Measurements from ENCODE around the gene CASP10. TPM values are rescaled to one million over a fixed set of nuclear protein-coding genes. Genes with fewer than 3 reads are reported as not detected.
A peak's percentile ranks its signal among the peaks of the same experiment; 100 is the strongest.

Gene CASP10, protein sequence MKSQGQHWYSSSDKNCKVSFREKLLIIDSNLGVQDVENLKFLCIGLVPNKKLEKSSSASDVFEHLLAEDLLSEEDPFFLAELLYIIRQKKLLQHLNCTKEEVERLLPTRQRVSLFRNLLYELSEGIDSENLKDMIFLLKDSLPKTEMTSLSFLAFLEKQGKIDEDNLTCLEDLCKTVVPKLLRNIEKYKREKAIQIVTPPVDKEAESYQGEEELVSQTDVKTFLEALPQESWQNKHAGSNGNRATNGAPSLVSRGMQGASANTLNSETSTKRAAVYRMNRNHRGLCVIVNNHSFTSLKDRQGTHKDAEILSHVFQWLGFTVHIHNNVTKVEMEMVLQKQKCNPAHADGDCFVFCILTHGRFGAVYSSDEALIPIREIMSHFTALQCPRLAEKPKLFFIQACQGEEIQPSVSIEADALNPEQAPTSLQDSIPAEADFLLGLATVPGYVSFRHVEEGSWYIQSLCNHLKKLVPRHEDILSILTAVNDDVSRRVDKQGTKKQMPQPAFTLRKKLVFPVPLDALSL
- total RNA-seq = 1 to 10 TPM; 2.2 to 7.3 (median 4.3) TPM

DNA sequence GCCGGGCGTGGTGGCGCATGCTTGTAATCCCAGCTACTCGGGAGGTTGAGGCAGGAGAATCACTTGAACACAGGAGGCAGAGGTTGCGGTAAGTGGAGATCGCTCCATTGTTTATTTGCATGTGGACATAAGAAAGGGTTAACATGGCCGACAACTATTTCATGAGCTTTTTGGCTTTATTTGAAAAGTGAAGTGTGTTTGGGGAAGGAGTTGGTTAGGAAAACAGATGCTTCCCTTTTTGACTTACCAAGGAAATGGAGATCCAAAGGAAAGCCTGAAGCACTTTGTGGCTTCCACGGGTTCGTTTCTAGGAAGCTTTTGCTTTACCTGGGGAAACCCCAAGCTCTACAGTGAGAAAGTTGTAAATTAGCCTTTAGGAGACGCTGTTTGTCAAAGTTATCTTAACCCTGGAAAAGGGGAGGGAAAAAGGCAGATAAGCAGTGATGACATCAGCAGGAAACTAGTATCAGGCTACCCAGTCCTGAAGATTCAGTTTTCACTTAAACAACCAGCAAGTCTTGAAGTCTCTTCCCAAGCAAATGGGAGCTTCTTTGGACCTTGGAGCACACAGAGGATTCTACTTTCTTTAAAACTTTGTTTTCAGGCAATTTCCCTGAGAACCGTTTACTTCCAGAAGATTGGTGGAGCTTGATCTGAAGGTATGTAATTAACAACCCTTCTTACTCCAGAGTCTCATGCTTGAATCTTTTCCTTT lies at the start of gene CASP10:
TSS of gene CASP10 (plus strand) at position 492 of the 715 bp plus-strand sequence. CDS start 2,637 bp downstream, outside the sequence.
- no peaks in the 10 kb centered on the region for H3K36me3 ChIP-seq
- intact Hi-C loops (cut with DNase I) = loop anchor here (5.0 kb wide), 1 partner anchor 226 kb away; no protein-coding TSS in a partner anchor
- H3K4me1 ChIP-seq = peaks cover 0 to 1% (median under 1%) of the 10 kb centered on the region in 4 donors
- no peak for DNase-seq (ENCODE audit: extremely low spot score)
- peak within 1 kb of the TSS; percentile 17 to 38 (median 30) for H3K27ac ChIP-seq (replicated peaks in 1 of 4)
- H3K9me3 ChIP-seq = no peaks in the 10 kb centered on the region
- no peaks in the 10 kb centered on the region for H3K27me3 ChIP-seq
- 51% methylated on average over 11 of the region's 11 CpGs for WGBS
- H3K4me3 ChIP-seq = peak within 1 kb of the TSS; percentile 38 to 50 (median 42)
- TF ChIP-seq POLR2AphosphoS5 (IDR thresholded peaks at IDR 0.05) (peak; percentile 14 to 61), POLR2A (IDR thresholded peaks at IDR 0.05; ENCODE audit: low read depth) (no peak), EP300 (IDR thresholded peaks at IDR 0.05) (no peak)
- TF ChIP-seq, protein P1, sequence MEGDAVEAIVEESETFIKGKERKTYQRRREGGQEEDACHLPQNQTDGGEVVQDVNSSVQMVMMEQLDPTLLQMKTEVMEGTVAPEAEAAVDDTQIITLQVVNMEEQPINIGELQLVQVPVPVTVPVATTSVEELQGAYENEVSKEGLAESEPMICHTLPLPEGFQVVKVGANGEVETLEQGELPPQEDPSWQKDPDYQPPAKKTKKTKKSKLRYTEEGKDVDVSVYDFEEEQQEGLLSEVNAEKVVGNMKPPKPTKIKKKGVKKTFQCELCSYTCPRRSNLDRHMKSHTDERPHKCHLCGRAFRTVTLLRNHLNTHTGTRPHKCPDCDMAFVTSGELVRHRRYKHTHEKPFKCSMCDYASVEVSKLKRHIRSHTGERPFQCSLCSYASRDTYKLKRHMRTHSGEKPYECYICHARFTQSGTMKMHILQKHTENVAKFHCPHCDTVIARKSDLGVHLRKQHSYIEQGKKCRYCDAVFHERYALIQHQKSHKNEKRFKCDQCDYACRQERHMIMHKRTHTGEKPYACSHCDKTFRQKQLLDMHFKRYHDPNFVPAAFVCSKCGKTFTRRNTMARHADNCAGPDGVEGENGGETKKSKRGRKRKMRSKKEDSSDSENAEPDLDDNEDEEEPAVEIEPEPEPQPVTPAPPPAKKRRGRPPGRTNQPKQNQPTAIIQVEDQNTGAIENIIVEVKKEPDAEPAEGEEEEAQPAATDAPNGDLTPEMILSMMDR (IDR thresholded peaks at IDR 0.05) = peak in 1 of 3 experiments; percentile 30

DNA sequence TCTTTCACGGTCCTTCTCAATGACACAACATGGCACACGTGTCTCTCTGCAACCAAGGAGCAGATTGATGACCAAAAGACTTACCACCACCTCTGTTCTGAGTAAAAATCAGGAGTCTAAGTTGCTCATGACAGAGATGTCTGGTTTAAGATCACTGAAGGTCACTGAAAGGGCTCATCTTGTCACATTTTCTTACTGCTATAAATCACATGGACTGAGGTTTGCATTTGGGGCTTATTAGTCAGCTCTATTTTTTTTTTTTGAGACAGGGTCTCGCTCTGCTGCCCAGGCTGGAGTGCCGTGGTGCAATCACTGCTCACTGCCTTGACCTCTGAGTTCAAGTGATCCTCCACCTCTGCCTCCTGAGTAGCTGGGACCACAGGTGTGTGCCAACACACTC lies 47.6 kb upstream of the CASP10 start:
- Histone ChIP-seq H3K27me3 (no peaks in the 10 kb centered on the region), H3K4me3 (no peak overlapping the region), H3K27ac (replicated peaks in 1 of 4) (peak overlapping the region; percentile 24 to 56 (median 40)), H3K4me1 (peaks cover 50 to 68% (median 54%) of the 10 kb centered on the region in 4 donors), H3K9me3 (no peaks in the 10 kb centered on the region), H3K36me3 (peaks cover 38 to 83% (median 74%) of the 10 kb centered on the region in 4 donors)
- no peak for TF ChIP-seq POLR2A (IDR thresholded peaks at IDR 0.05; ENCODE audit: low read depth)
- TF ChIP-seq EP300 (IDR thresholded peaks at IDR 0.05) = no peak
- no peak for TF ChIP-seq POLR2AphosphoS5 (IDR thresholded peaks at IDR 0.05)
- TF ChIP-seq, protein P1 (IDR thresholded peaks at IDR 0.05) = no peak
- DNase-seq (ENCODE audit: extremely low spot score) = no peak
- intact Hi-C loops (cut with DNase I) = no loop called here
- WGBS = 73% methylated on average over 4 of the region's 4 CpGs

DNA sequence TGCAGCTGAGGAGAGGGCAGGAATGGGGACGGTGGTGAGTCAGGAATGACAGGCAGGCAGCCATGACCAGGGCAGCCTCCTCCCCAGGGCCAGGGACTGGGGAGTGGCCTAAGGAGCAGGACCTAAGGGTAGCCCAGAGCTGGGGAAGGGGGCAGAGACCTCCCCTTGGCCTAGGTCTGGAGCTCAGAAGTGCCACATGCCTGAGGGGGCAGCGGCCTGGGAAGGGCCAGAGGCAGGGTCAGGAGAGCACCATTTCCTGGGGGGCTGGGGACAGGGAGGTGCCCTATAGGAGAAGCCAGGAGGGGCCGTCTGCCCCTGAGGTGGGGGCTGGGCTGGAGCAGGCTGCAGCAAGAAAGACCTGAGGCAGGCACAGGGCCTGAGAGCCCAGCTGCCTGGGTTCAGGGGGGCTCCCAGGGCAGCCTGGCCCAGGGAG lies 46.0 kb upstream of the CASP10 start:
- Histone ChIP-seq H3K27me3 (no peaks in the 10 kb centered on the region), H3K36me3 (peaks cover 49 to 94% (median 83%) of the 10 kb centered on the region in 4 donors), H3K4me3 (no peak overlapping the region), H3K9me3 (no peaks in the 10 kb centered on the region), H3K27ac (replicated peaks in 1 of 4) (peak overlapping the region in 3 of 4 donors; percentile 21 to 36 (median 33)), H3K4me1 (peaks cover 35 to 53% (median 39%) of the 10 kb centered on the region in 4 donors)
- TF ChIP-seq, protein P1 (IDR thresholded peaks at IDR 0.05) = no peak
- no peak for TF ChIP-seq POLR2AphosphoS5 (IDR thresholded peaks at IDR 0.05)
- no peak for TF ChIP-seq POLR2A (IDR thresholded peaks at IDR 0.05; ENCODE audit: low read depth)
- no peak for TF ChIP-seq EP300 (IDR thresholded peaks at IDR 0.05)
- 86% methylated on average over 3 of the region's 3 CpGs for WGBS
- intact Hi-C loops (cut with DNase I) = no loop called here
- DNase-seq (ENCODE audit: extremely low spot score) = no peak

DNA sequence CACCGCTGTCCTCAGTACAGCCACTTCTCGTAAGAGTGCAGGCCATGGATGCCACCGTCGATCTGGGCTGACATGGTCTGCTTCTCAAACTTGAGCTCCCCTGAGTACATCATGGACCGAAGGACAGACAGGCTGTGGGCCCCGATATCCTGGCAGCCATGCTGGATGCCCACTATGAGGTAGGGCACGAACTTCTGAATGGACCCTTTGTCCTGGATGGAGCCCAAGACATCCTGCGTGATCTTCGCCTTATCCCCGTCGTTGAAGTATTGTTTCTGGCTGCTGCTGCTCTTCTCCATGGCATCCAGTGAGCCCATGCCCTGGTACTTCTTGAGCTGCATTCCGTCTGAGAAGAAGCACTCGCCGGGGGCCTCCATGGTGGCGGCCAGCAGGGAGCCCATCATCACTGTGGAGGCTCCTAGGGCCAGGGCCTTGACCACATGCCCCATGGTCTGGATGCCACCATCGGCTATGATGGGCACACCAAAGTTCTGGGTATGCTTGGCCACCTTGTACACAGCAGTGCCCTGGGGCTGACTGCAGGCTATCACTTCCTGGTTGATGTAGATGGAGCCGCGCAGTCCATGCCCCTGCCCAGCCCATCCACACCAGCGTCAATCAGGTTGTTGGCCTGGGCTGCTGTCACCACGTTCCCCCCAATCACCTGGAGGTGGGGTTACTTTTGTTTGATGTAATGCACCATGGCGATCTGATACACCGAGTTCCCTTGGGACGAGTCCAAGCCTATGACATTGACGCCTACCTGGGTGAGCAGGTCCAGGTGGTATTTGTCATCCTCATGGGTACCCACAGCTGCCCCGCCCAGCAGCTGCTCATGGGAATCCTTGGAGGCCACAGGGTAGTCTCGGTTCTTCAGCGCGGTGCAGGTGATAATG lies 45.2 kb upstream of the CASP10 start:
- TF ChIP-seq, protein P1 (IDR thresholded peaks at IDR 0.05) = no peak
- TF ChIP-seq POLR2A (IDR thresholded peaks at IDR 0.05; ENCODE audit: low read depth) (no peak), EP300 (IDR thresholded peaks at IDR 0.05) (no peak), POLR2AphosphoS5 (IDR thresholded peaks at IDR 0.05) (no peak)
- H3K27me3 ChIP-seq = no peaks in the 10 kb centered on the region
- H3K27ac ChIP-seq (replicated peaks in 1 of 4) = no peak overlapping the region
- H3K4me3 ChIP-seq = no peak overlapping the region
- H3K4me1 ChIP-seq = peaks cover 26 to 44% (median 31%) of the 10 kb centered on the region in 4 donors
- intact Hi-C loops (cut with DNase I) = no loop called here
- WGBS = 98% methylated on average over 13 of the region's 28 CpGs
- DNase-seq (ENCODE audit: extremely low spot score) = no peak
- no peaks in the 10 kb centered on the region for H3K9me3 ChIP-seq
- H3K36me3 ChIP-seq = peaks cover 57 to 97% (median 89%) of the 10 kb centered on the region in 4 donors

Measured in esophagus muscularis mucosa (tissue), 4 donors.